Kidney (tissue), 14 donors: Measurements from ENCODE around the gene XCL1. TPM values are rescaled to one million over a fixed set of nuclear protein-coding genes. Genes with fewer than 3 reads are reported as not detected.

ENCODE experiments used
- DNase-seq, 5 donors: peaks; one replicate each; pipeline ENCODE4 v3.0.0-alpha.2; 2013 to 2020
- FAIRE-seq: peaks from 2 replicates; lab custom pipeline; 2012; peaks lifted over from hg19 to GRCh38; lab: Jason Lieb, UNC
- H3K27ac ChIP-seq, 2 donors: one replicate each; pipeline ENCODE4 v1.7.0; 2013; ENCODE audit warnings: low read depth in 2 of 2, low read length in 2 of 2, inconsistent platforms in 1 of 2
- H3K27me3 ChIP-seq: one replicate; pipeline ENCODE4 v1.7.1; 2013; ENCODE audit warnings: low read length, inconsistent platforms; ENCODE audit not compliant: control insufficient read depth, insufficient read depth
- H3K36me3 ChIP-seq, 3 donors: one replicate each; pipeline versions ENCODE4 v1.7.0 to v1.7.1; 2013; ENCODE audit warnings: low read length in 3 of 3, control low read depth in 1 of 3, inconsistent platforms in 1 of 3; ENCODE audit not compliant: insufficient read depth in 3 of 3, control insufficient read depth in 2 of 3
- H3K4me1 ChIP-seq, 3 donors: one replicate each; pipeline versions ENCODE4 v1.7.0 to v1.7.1; 2013; ENCODE audit warnings: low read length in 3 of 3, inconsistent platforms in 1 of 3, low read depth in 1 of 3; ENCODE audit not compliant: control insufficient read depth in 2 of 3, insufficient read depth in 2 of 3
- H3K4me3 ChIP-seq, 3 donors: one replicate each; pipeline versions ENCODE4 v1.7.0 to v1.8.1; 2013; ENCODE audit warnings: low read length in 3 of 3, control low read depth in 1 of 3, inconsistent platforms in 1 of 3
- H3K9ac ChIP-seq, 3 donors: one replicate each; pipeline versions ENCODE4 v1.7.0 to v1.7.1; 2013; ENCODE audit warnings: low read length in 3 of 3, control low read depth in 1 of 3, inconsistent platforms in 1 of 3
- H3K9me3 ChIP-seq, 3 donors: one replicate each; pipeline versions ENCODE4 v1.7.0 to v1.7.1; 2013; ENCODE audit warnings: low read length in 3 of 3, control low read depth in 1 of 3, inconsistent platforms in 1 of 3; ENCODE audit not compliant: control insufficient read depth in 2 of 3, insufficient read depth in 1 of 3
- CTCF ChIP-seq: IDR thresholded peaks from 3 replicates; pipeline ENCODE4 v1.5.1; 2012; ENCODE audit warnings: mild to moderate bottlenecking, moderate library complexity, borderline replicate concordance; ENCODE audit not compliant: insufficient read depth; ENCODE audit errors: extremely low read depth
- intact Hi-C: fragments of 100-400 bp; cut with DNase I; formaldehyde crosslinking; loops from one replicate; pipeline ENCODE4 v1.11.1; 2022
- polyA plus RNA-seq: library from polyadenylated mRNA; stranded (reverse); fragments of 350-450 nt; fragmentation: Illumina TruSeq; extraction: RNeasy Lipid Tissue Mini Kit (QIAGEN cat#74804); gene quantifications from one replicate; pipeline ENCODE4 v1.2.3, GENCODE V29; 2014; ENCODE audit warnings: low read depth, low replicate concordance; ENCODE audit not compliant: insufficient read depth
- total RNA-seq: library from RNA; stranded (reverse); fragmentation: NEBNext Ultra II Directional; extraction: Animal tissue kit (Norgen Biotek cat#: 25700); gene quantifications from one replicate; pipeline ENCODE4 v1.2.1, GENCODE V29; 2021
- donor health status: control.
- donor health status: control.
- donor health status: control.
- donor health status: control.
- donor health status: control.
- donor health status: DM: yes; HTN: yes; CAD: no.
- donor health status: Normal renal cell carcinoma (clear cell type).

The XCL1 gene
- total and polyA plus RNA-seq, 2 donors from 2014 or later = not detected

DNA sequence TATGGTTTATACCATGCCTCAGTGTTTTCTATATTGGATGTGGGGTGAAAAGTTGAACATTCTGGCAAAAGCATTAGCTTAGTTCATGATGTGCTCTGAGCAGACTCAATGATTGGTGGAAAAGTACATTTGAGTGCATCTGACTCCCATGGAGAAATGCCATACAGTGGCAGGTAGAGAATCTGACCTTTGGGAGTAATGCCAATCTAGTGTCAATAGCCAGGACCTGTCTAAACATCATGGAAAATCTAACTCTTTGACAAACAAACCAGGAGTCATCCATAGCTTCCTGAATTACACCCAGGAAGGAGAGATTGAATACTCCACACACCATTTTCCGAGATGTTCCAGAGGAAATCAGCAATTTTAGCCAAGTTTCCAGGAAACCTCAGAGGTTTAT is 51.0 kb downstream of the XCL1 start:
- no peak for DNase-seq
- Histone ChIP-seq H3K36me3 (no peaks in the 10 kb centered on the region), H3K4me1 (peaks cover 0 to 5% (median 0%) of the 10 kb centered on the region in 3 donors), H3K27me3 (no peaks in the 10 kb centered on the region), H3K9ac (no peak overlapping the region), H3K27ac (no peak overlapping the region), H3K4me3 (no peak overlapping the region), H3K9me3 (no peaks in the 10 kb centered on the region)
- no peak for FAIRE-seq
- intact Hi-C loops = no loop called here
- no peak for TF ChIP-seq CTCF

GRCh38 chr1:168628807-168629206 is 52.4 kb downstream of the XCL1 start:
- Histone ChIP-seq H3K4me1 (no peaks in the 10 kb centered on the region), H3K27ac (no peak overlapping the region), H3K9ac (no peak overlapping the region), H3K27me3 (no peaks in the 10 kb centered on the region), H3K4me3 (no peak overlapping the region), H3K9me3 (no peaks in the 10 kb centered on the region), H3K36me3 (no peaks in the 10 kb centered on the region)
- FAIRE-seq (no peak), DNase-seq (no peak)
- no peak for TF ChIP-seq CTCF
- intact Hi-C loops = no loop called here

GRCh38 chr1:168629466-168629865 is 53.1 kb downstream of the XCL1 start:
- intact Hi-C loops = no loop called here
- Histone ChIP-seq H3K27ac (no peak overlapping the region), H3K36me3 (no peaks in the 10 kb centered on the region), H3K9ac (no peak overlapping the region), H3K27me3 (no peaks in the 10 kb centered on the region), H3K4me3 (no peak overlapping the region), H3K4me1 (no peaks in the 10 kb centered on the region), H3K9me3 (no peaks in the 10 kb centered on the region)
- FAIRE-seq (no peak), DNase-seq (no peak)
- no peak for TF ChIP-seq CTCF

Other genes with a start within 250 kb of the XCL1 start
- gene XCL2, start 32.6 kb upstream of the XCL1 start, total RNA-seq = 1.6 TPM
- gene XCL2, start 32.6 kb upstream of the XCL1 start, polyA plus RNA-seq = not detected
- gene DPT, start 152.6 kb downstream of the XCL1 start, total RNA-seq = 2.6 TPM
- 4.8 TPM for gene DPT, start 152.6 kb downstream of the XCL1 start, polyA plus RNA-seq